GM13976 (cell line): Measurements from ENCODE around the gene TSPYL1.

Source experiments
- DNase-seq: peaks from one replicate; pipeline ENCODE4 v3.0.0; 2012; ENCODE audit warnings: low spot score
- CTCF ChIP-seq: IDR thresholded peaks from 2 replicates; pipeline ENCODE4 v1.5.1; 2012; ENCODE audit warnings: borderline replicate concordance, mild to moderate bottlenecking; ENCODE audit not compliant: insufficient read depth; ENCODE audit errors: extremely low read depth, missing control alignments, control extremely low read depth
- in situ Hi-C: fragments of 300-500 bp; cut with MboI; formaldehyde crosslinking; loops from one replicate; pipeline ENCODE4 v1.12.0; 2022; ENCODE audit warnings: low sequenced_read_pairs, mixed read lengths, inconsistent platforms; ENCODE audit not compliant: unreplicated experiment

TSPYL1 gene

GRCh38 chr6:116298973-116299372 is 19.2 kb upstream of the TSPYL1 start:
- TF ChIP-seq CTCF = no peak
- DNase-seq = no peak
- in situ Hi-C loops = loop anchor here (25.0 kb wide), 1 partner anchor 138 kb away; no protein-coding TSS in a partner anchor

GRCh38 chr6:116298273-116298672 is 18.5 kb upstream of the TSPYL1 start:
- in situ Hi-C loops = loop anchor here (25.0 kb wide), 1 partner anchor 139 kb away; no protein-coding TSS in a partner anchor
- DNase-seq = no peak
- TF ChIP-seq CTCF = no peak

- in situ Hi-C loops = loop anchor here (25.0 kb wide), 1 partner anchor 145 kb away; no protein-coding TSS in a partner anchor
- no peak for DNase-seq
- TF ChIP-seq CTCF = no peak
Measured at GRCh38 chr6:116292553-116292952, 12.8 kb upstream of the TSPYL1 start.

- no peak for DNase-seq
- no peak for TF ChIP-seq CTCF
- in situ Hi-C loops = loop anchor here (25.0 kb wide), 1 partner anchor 145 kb away; no protein-coding TSS in a partner anchor
Measured at GRCh38 chr6:116291701-116292396, 12.1 kb upstream of the TSPYL1 start.

GRCh38 chr6:116290799-116291198 is 11.1 kb upstream of the TSPYL1 start:
- no peak for DNase-seq
- no peak for TF ChIP-seq CTCF
- in situ Hi-C loops = loop anchor here (25.0 kb wide), 1 partner anchor 147 kb away; no protein-coding TSS in a partner anchor

- TF ChIP-seq CTCF = no peak
- no peak for DNase-seq
- in situ Hi-C loops = loop anchor here (25.0 kb wide), 1 partner anchor 147 kb away; no protein-coding TSS in a partner anchor
Measured at GRCh38 chr6:116289876-116290275, 10.1 kb upstream of the TSPYL1 start.
